HCT116 (cell line): ENCODE data around the gene RAPGEF3. TPM values are rescaled to one million over a fixed set of nuclear protein-coding genes. Genes with fewer than 3 reads are reported as not detected.

Experiments
- ATAC-seq: fragments of 200-7000 bp; cut with Tn5 transposase; 2 replicates; pipeline ENCODE4 v1.9.1; 2020; ENCODE audit warnings: mild to moderate bottlenecking, moderate library complexity
- BruUV-seq: library from RNA; stranded (reverse); fragments of 400-500 nt; replicated peaks from 2 replicates; lab custom pipeline; 2021; lab: Mats Ljungman, UMichigan
- CTCF ChIA-PET: fragments of 300-600 bp; sonication (Branson Sonifier 250); formaldehyde crosslinking; loops from one replicate; lab custom pipeline; 2021; ENCODE audit warnings: antibody characterized with exemption; lab: Charles Lee
- POLR2A ChIA-PET: fragments of 300-600, 350-600 bp; sonication (Branson Sonifier 250); formaldehyde crosslinking; loops from one replicate; lab custom pipeline; 2021; ENCODE audit warnings: antibody characterized with exemption; lab: Charles Lee
- RAD21 ChIA-PET, 2 experiments: fragments of 300-600 bp; sonication (Branson Sonifier 250); formaldehyde crosslinking; loops; one replicate each; lab custom pipeline; 2023; ENCODE audit warnings: low total read pairs in 2 of 2; ENCODE audit not compliant: uncharacterized antibody in 2 of 2, unreplicated experiment in 2 of 2, low non-redundant PET in 1 of 2; lab: Charles Lee
- DNase-seq: peaks from one replicate; pipeline ENCODE4 v3.0.0-alpha.2; 2010; ENCODE audit warnings: low read depth, low spot score
- H2AFZ ChIP-seq: fragments of 200-600 bp; shearing (Covaris generic), sonication (generic); 2 replicates; pipeline ENCODE4 v1.6.1; 2017; ENCODE audit warnings: low read depth, mixed run types, mixed read lengths, antibody characterized with exemption, low read length; ENCODE audit not compliant: poor library complexity, severe bottlenecking
- H3K27ac ChIP-seq: 2 replicates; pipeline ENCODE4 v1.5.1; 2012; ENCODE audit warnings: low read depth, low read length
- H3K27me3 ChIP-seq: fragments of 200-600 bp; sonication (generic); 2 replicates; pipeline ENCODE4 v1.6.1; 2016; ENCODE audit warnings: mixed run types, low read length, mixed read lengths; ENCODE audit not compliant: insufficient read depth
- H3K36me3 ChIP-seq, 2 experiments: fragments of 200-500 bp in 1 of 2; fragments of 200-600 bp in 1 of 2; sonication (Bioruptor generic) in 1 of 2; sonication (generic) in 1 of 2; 2 replicates each; pipeline versions ENCODE4 v1.5.1 to v1.6.1; 2014 to 2016; ENCODE audit warnings: low read length in 2 of 2, inconsistent platforms in 1 of 2, mixed read lengths in 1 of 2, mixed run types in 1 of 2; ENCODE audit not compliant: insufficient read depth in 2 of 2, control insufficient read depth in 1 of 2
- H3K4me1 ChIP-seq, 2 experiments: fragments of 200-600 bp in 1 of 2; sonication (generic) in 1 of 2; 2 replicates each; pipeline versions ENCODE4 v1.5.1 to v1.6.1; 2012 to 2017; ENCODE audit warnings: low read length in 2 of 2, inconsistent platforms in 1 of 2, mild to moderate bottlenecking in 1 of 2, mixed read lengths in 1 of 2, mixed run types in 1 of 2, moderate library complexity in 1 of 2; ENCODE audit not compliant: insufficient read depth in 2 of 2, control insufficient read depth in 1 of 2
- H3K4me2 ChIP-seq: fragments of 200-600 bp; sonication (generic); 2 replicates; pipeline ENCODE4 v1.6.1; 2017; ENCODE audit warnings: mixed run types, low read length, mixed read lengths
- H3K4me3 ChIP-seq, 2 experiments: fragments of 200-600 bp in 1 of 2; sonication (generic) in 1 of 2; replicated peaks in 1 of 2; 2 replicates each; pipeline ENCODE4 v1.5.1; 2011 to 2016; ENCODE audit warnings: low read length in 2 of 2, control low read depth in 1 of 2, low read depth in 1 of 2, mild to moderate bottlenecking in 1 of 2, mixed read lengths in 1 of 2, mixed run types in 1 of 2
- H3K79me2 ChIP-seq: fragments of 200-600 bp; sonication (generic); 2 replicates; pipeline ENCODE4 v1.6.1; 2017; ENCODE audit warnings: mild to moderate bottlenecking, mixed run types, low read length, moderate library complexity, mixed read lengths; ENCODE audit not compliant: insufficient read depth
- H3K9ac ChIP-seq: fragments of 200-600 bp; sonication (generic); 2 replicates; pipeline ENCODE4 v1.6.1; 2016; ENCODE audit warnings: low read length, mixed read lengths
- H3K9me2 ChIP-seq: fragments of 200-600 bp; sonication (generic), shearing (Covaris generic); 2 replicates; pipeline ENCODE4 v1.6.1; 2017; ENCODE audit warnings: mixed run types, mild to moderate bottlenecking, moderate library complexity; ENCODE audit not compliant: insufficient read depth
- H3K9me3 ChIP-seq, 2 experiments: fragments of 200-500 bp in 1 of 2; fragments of 200-600 bp in 1 of 2; sonication (Bioruptor generic) in 1 of 2; sonication (generic) in 1 of 2; 2 replicates each; pipeline ENCODE4 v1.6.1; 2014 to 2017; ENCODE audit warnings: low read length in 2 of 2, mixed read lengths in 2 of 2, inconsistent platforms in 1 of 2, low read depth in 1 of 2, mild to moderate bottlenecking in 1 of 2, mixed run types in 1 of 2, moderate library complexity in 1 of 2; ENCODE audit not compliant: control insufficient read depth in 1 of 2, insufficient read depth in 1 of 2
- H4K20me1 ChIP-seq: fragments of 200-600 bp; sonication (generic), shearing (Covaris generic); 2 replicates; pipeline ENCODE4 v1.6.1; 2017; ENCODE audit warnings: mixed run types, mild to moderate bottlenecking, moderate library complexity; ENCODE audit not compliant: insufficient read depth
- ATF3 ChIP-seq: IDR thresholded peaks from 2 replicates; pipeline ENCODE4 v1.6.1; 2012
- CBX3 ChIP-seq: IDR thresholded peaks from 2 replicates; pipeline ENCODE4 v1.6.1; 2012; ENCODE audit warnings: low read depth
- CEBPB ChIP-seq: IDR thresholded peaks from 2 replicates; pipeline ENCODE4 v1.6.1; 2012; ENCODE audit warnings: low read depth
- EGR1 ChIP-seq: IDR thresholded peaks from 2 replicates; pipeline ENCODE4 v1.6.1; 2012; ENCODE audit warnings: low read depth
- ELF1 ChIP-seq: IDR thresholded peaks from 2 replicates; pipeline ENCODE4 v1.6.1; 2012; ENCODE audit warnings: low read depth, borderline replicate concordance
- JUND ChIP-seq: IDR thresholded peaks from 2 replicates; pipeline ENCODE4 v1.6.1; 2012
- REST ChIP-seq: IDR thresholded peaks from 2 replicates; pipeline ENCODE4 v1.6.1; 2012; ENCODE audit warnings: low read depth
- SIN3A ChIP-seq: IDR thresholded peaks from 2 replicates; pipeline ENCODE4 v1.6.1; 2012; ENCODE audit warnings: low read depth
- TCF7L2 ChIP-seq: IDR thresholded peaks from 2 replicates; pipeline ENCODE4 v1.7.0; 2011; ENCODE audit warnings: borderline replicate concordance, inconsistent platforms; ENCODE audit not compliant: insufficient read depth, insufficient read length; ENCODE audit errors: extremely low read depth
- YY1 ChIP-seq: IDR thresholded peaks from 2 replicates; pipeline ENCODE4 v1.6.1; 2011; ENCODE audit warnings: low read length, low read depth, moderate library complexity, mild to moderate bottlenecking; ENCODE audit not compliant: insufficient replicate concordance; ENCODE audit errors: extremely low read depth
- ZFX ChIP-seq: fragments of 450-650 bp; IDR thresholded peaks from 2 replicates; pipeline ENCODE4 v1.6.1; 2017
- ZNF274 ChIP-seq: fragments of 200-500 bp; sonication (Bioruptor generic); IDR thresholded peaks from 2 replicates; pipeline ENCODE4 v1.6.1; 2014; ENCODE audit warnings: mild to moderate bottlenecking, low read depth, low read length, inconsistent platforms
- intact Hi-C: fragments of 100-400 bp; cut with micrococcal nuclease; formaldehyde crosslinking; loops from 2 replicates; pipeline ENCODE4 v1.10.0; 2022
- total RNA-seq: library from RNA; stranded (reverse); gene quantifications from one replicate; pipeline ENCODE4 v1.2.1, GENCODE V29; 2021; ENCODE audit not compliant: unreplicated experiment

Gene RAPGEF3
- total RNA-seq, 1 experiment from 2014 or later: 1.8 TPM

GRCh38 chr12:47804171-47804570 lies 45.5 kb upstream of the RAPGEF3 start:
- no peak for ATAC-seq
- no peaks in the 10 kb centered on the region for H3K27me3 ChIP-seq
- no peaks in the 10 kb centered on the region for H3K9me3 ChIP-seq
- H3K9me2 ChIP-seq: no peaks in the 10 kb centered on the region
- H4K20me1 ChIP-seq: no peaks in the 10 kb centered on the region
- H3K27ac ChIP-seq: no peak overlapping the region
- no peak for DNase-seq
- H2AFZ ChIP-seq: no peak overlapping the region
- no peaks in the 10 kb centered on the region for H3K36me3 ChIP-seq
- H3K4me3 ChIP-seq: no peak overlapping the region
- ChIA-PET POLR2A (no interaction called here), CTCF (no interaction called here), RAD21 (no interaction called here)
- H3K9ac ChIP-seq: no peak overlapping the region
- BruUV-seq: no TSS peak
- H3K79me2 ChIP-seq: peaks cover 34% of the 10 kb centered on the region
- TF ChIP-seq ZFX (no peak), REST (no peak), ELF1 (no peak), ATF3 (no peak), ZNF274 (no peak), JUND (no peak), CBX3 (no peak), TCF7L2 (no peak), SIN3A (no peak), YY1 (no peak), EGR1 (no peak), CEBPB (no peak)
- peaks cover 9 to 16% of the 10 kb centered on the region in 2 experiments; a peak in 3 of 4 replicates for H3K4me1 ChIP-seq
- H3K4me2 ChIP-seq: no peak overlapping the region
- intact Hi-C loops: no loop called here
